Measurements from ENCODE around the gene WDR18. TPM values are rescaled to one million over a fixed set of nuclear protein-coding genes. Genes with fewer than 3 reads are reported as not detected.

The WDR18 gene
- total RNA-seq, 1 experiment from 2014 or later: 124 TPM

GRCh38 chr19:988081-988480 is 3.9 kb downstream of the WDR18 start:
- ATAC-seq: no peak
- no peak overlapping the region for H3K27ac ChIP-seq (ENCODE audit: low read depth, low read length)
- H3K36me3 ChIP-seq (ENCODE audit: control insufficient read depth in 1 of 2, insufficient read depth in 2 of 2, low read length in 2 of 2): peaks cover 13 to 58% of the 10 kb centered on the region in 2 experiments
- no peak overlapping the region for H3K4me3 ChIP-seq (replicated peaks in 1 of 2; ENCODE audit: low read depth in 1 of 2, low read length in 2 of 2)
- no peaks in the 10 kb centered on the region for H3K9me3 ChIP-seq (ENCODE audit: control insufficient read depth in 1 of 2, insufficient read depth in 1 of 2, low read depth in 1 of 2, low read length in 2 of 2)
- no peak for DNase-seq (ENCODE audit: low read depth, low spot score)
- ChIA-PET RAD21 (ENCODE audit: low non-redundant PET in 1 of 2, low total read pairs in 2 of 2, uncharacterized antibody in 2 of 2, unreplicated experiment in 2 of 2) (no interaction called here), CTCF (no interaction called here), POLR2A (interaction anchor here (0.5 to 0.7 kb wide), 2 partner anchors 26 to 38 kb away, joined by 3 to 4 read pairs; no protein-coding TSS in a partner anchor)
- H3K79me2 ChIP-seq (ENCODE audit: insufficient read depth, low read length): peaks cover 31% of the 10 kb centered on the region
- H3K4me1 ChIP-seq (ENCODE audit: control insufficient read depth in 1 of 2, insufficient read depth in 2 of 2, low read length in 2 of 2): peaks cover 12 to 29% of the 10 kb centered on the region in 2 experiments; a peak in 3 of 4 replicates
- no TSS peak for BruUV-seq (replicated peaks)
- H2AFZ ChIP-seq (ENCODE audit: low read depth, low read length, poor library complexity, severe bottlenecking): no peak overlapping the region
- H3K27me3 ChIP-seq (ENCODE audit: insufficient read depth, low read length): no peaks in the 10 kb centered on the region
- H4K20me1 ChIP-seq (ENCODE audit: insufficient read depth): peaks cover 6% of the 10 kb centered on the region; the same call in 1 of the 2 replicates
- TF ChIP-seq ZFX (IDR thresholded peaks at IDR 0.05) (no peak), REST (IDR thresholded peaks at IDR 0.05; ENCODE audit: low read depth) (no peak), CEBPB (IDR thresholded peaks at IDR 0.05; ENCODE audit: low read depth) (no peak)
- no peak overlapping the region for H3K4me2 ChIP-seq (ENCODE audit: low read length)
- intact Hi-C loops (cut with micrococcal nuclease): no loop called here
- no peaks in the 10 kb centered on the region for H3K9me2 ChIP-seq (ENCODE audit: insufficient read depth)
- no peak overlapping the region for H3K9ac ChIP-seq (ENCODE audit: low read length)

DNA sequence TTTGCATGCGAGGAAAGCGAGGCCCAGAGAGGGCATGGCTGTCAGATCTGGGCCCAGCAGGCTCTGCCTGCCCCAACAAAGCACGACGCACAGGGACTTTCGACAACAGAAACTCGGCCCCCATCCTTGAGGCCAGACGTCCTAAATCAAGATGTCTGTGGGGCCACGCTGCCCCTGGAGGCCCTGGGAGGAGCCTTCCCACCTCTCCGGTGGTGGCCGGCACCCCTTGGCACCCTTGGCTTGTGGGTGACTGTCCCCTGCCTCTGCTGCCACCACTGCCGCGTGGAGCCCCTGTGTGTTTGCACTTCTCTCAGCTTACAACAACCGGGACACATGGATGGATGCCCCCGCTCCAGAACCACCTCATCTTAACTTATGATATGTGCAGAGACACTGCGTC is 4.4 kb downstream of the WDR18 start:
- intact Hi-C loops (cut with micrococcal nuclease): no loop called here
- Histone ChIP-seq H3K27ac (ENCODE audit: low read depth, low read length) (no peak overlapping the region), H3K36me3 (ENCODE audit: control insufficient read depth in 1 of 2, insufficient read depth in 2 of 2, low read length in 2 of 2) (peaks cover 13 to 62% of the 10 kb centered on the region in 2 experiments), H3K9me2 (ENCODE audit: insufficient read depth) (no peaks in the 10 kb centered on the region), H3K9me3 (ENCODE audit: control insufficient read depth in 1 of 2, insufficient read depth in 1 of 2, low read depth in 1 of 2, low read length in 2 of 2) (no peaks in the 10 kb centered on the region), H3K27me3 (ENCODE audit: insufficient read depth, low read length) (no peaks in the 10 kb centered on the region), H4K20me1 (ENCODE audit: insufficient read depth) (peaks cover 6% of the 10 kb centered on the region; the same call in 1 of the 2 replicates), H2AFZ (ENCODE audit: low read depth, low read length, poor library complexity, severe bottlenecking) (no peak overlapping the region), H3K4me1 (ENCODE audit: control insufficient read depth in 1 of 2, insufficient read depth in 2 of 2, low read length in 2 of 2) (peaks cover 9 to 25% of the 10 kb centered on the region in 2 experiments; a peak in 3 of 4 replicates), H3K4me2 (ENCODE audit: low read length) (no peak overlapping the region), H3K4me3 (replicated peaks in 1 of 2; ENCODE audit: low read depth in 1 of 2, low read length in 2 of 2) (no peak overlapping the region), H3K79me2 (ENCODE audit: insufficient read depth, low read length) (peaks cover 31% of the 10 kb centered on the region), H3K9ac (ENCODE audit: low read length) (no peak overlapping the region)
- BruUV-seq (replicated peaks): no TSS peak
- ChIA-PET RAD21 (ENCODE audit: low non-redundant PET in 1 of 2, low total read pairs in 2 of 2, uncharacterized antibody in 2 of 2, unreplicated experiment in 2 of 2) (no interaction called here), CTCF (no interaction called here), POLR2A (interaction anchor here (0.7 kb wide), 1 partner anchor 66 kb away, joined by 3 read pairs; no protein-coding TSS in a partner anchor)
- DNase-seq (ENCODE audit: low read depth, low spot score) (no peak), ATAC-seq (no peak)
- TF ChIP-seq, protein P1, sequence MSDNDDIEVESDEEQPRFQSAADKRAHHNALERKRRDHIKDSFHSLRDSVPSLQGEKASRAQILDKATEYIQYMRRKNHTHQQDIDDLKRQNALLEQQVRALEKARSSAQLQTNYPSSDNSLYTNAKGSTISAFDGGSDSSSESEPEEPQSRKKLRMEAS (IDR thresholded peaks at IDR 0.05): no peak
- TF ChIP-seq ATF3 (IDR thresholded peaks at IDR 0.05) (no peak), FOSL1 (IDR thresholded peaks at IDR 0.05; ENCODE audit: low read depth) (no peak), EZH2 (IDR thresholded peaks at IDR 0.05) (no peak), EGR1 (IDR thresholded peaks at IDR 0.05; ENCODE audit: low read depth) (no peak), POLR2AphosphoS5 (IDR thresholded peaks at IDR 0.05; ENCODE audit: low read depth, low read length) (no peak), ZNF274 (IDR thresholded peaks at IDR 0.05; ENCODE audit: low read depth, low read length) (no peak), ELF1 (IDR thresholded peaks at IDR 0.05; ENCODE audit: borderline replicate concordance, low read depth) (no peak), JUND (IDR thresholded peaks at IDR 0.05) (no peak), TCF7L2 (IDR thresholded peaks at IDR 0.05; ENCODE audit: borderline replicate concordance, extremely low read depth, insufficient read depth, insufficient read length) (no peak), YY1 (IDR thresholded peaks at IDR 0.05; ENCODE audit: extremely low read depth, insufficient replicate concordance, low read depth, low read length) (no peak), SIN3A (IDR thresholded peaks at IDR 0.05; ENCODE audit: low read depth) (no peak), POLR2A (IDR thresholded peaks at IDR 0.05; ENCODE audit: borderline replicate concordance, extremely low read depth, insufficient read depth, insufficient read length) (no peak), SRF (IDR thresholded peaks at IDR 0.05; ENCODE audit: low read depth) (no peak)

Measured in HCT116 (cell line).